ENCODE measurements around the gene ASS1.

The ASS1 gene

DNA sequence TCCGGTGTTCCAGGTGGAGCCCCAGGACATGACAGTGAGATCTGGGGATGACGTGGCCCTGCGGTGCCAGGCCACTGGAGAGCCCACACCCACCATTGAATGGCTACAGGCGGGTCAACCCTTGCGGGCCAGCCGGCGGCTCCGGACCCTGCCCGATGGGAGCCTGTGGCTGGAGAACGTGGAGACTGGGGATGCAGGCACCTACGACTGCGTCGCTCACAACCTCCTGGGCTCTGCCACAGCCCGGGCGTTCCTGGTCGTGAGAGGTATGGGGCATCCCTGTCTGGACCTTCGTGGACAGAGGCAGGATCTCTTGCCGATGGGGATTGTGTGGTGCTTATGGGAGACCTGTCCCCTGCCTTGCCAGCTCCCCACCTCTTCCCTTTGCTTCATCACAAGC is 26.0 kb upstream of the ASS1 start:
- no peak for DNase-seq (ENCODE audit: low read depth)

DNA sequence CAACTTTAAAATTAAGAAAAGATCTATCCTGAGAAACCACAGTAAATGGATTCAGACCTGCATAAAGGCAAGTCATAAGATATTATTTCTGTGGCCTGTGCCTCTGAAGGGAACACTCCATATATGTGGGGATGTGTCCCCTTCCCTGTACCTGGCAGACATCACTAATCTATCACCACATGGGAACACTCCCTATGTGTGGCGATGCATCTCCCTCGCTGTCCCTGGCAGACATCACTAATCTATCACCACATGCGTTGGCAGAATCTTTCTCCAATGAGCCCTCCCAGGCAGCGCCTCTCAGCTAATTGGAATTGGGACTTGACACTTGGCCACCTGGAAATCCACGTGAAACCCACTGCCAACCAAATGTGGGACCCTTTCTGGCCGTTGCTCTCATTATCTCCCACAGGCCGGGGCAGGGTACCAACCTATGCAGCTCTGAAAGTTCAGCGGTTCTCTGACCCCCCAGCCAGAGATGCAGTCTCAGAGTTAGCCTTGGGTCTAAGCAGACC is 25.2 kb upstream of the ASS1 start:
- DNase-seq (ENCODE audit: low read depth) = no peak

DNA sequence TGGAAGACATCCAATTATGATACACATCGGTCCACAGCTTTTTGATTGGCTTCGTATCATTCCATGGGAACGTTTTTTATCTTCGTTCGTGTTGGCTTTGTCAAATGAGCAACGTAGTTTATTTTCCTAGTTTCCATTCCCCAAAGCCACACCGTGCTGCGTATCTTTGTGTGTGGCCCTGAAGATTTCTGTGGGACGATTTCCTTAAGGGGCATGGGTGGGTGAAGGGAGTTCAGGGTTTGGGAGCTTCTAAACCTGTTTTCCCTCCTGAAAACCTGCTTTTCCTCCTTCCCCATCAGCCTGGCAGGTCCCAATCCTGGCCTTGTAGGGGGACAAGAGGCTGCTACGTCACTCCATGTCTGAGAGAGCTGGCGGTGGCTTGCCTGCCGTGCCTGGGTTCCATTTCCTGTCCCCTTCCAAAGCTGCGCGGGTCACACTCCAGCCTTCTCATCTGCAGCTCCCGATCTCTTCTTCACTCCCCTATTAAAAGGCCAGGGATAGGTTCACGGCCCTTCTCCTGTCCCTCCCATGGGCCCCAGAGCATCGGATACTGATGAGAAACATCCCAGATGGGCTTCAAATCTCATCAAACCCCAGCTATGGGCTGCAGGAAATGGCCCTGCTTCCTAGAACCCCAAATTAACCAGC is 23.5 kb upstream of the ASS1 start:
- DNase-seq (ENCODE audit: low read depth) = no peak

DNA sequence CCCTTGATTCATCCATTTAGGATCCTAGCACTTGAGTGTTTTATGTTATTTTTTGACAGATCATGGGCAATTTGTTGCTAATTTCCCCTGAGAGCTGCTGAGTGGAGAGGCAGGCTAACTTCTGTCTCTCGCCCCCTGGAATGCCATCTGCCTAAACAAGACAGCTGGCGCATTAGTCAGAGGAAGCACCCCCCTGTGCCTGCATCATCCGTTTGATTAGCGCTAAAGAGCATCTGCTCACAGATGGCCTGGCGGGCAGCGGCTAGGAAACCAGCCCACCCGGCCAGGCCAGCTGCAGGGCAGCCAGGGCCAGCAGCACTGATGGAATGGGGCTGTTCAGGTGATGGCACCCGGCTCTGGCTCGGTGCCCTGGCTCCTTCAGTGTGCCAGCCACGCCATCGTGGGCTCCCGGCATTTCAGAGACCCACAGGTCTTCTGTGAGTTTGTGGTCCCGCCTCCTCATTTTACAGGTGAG is 22.9 kb upstream of the ASS1 start:
- no peak for DNase-seq (ENCODE audit: low read depth)

DNA sequence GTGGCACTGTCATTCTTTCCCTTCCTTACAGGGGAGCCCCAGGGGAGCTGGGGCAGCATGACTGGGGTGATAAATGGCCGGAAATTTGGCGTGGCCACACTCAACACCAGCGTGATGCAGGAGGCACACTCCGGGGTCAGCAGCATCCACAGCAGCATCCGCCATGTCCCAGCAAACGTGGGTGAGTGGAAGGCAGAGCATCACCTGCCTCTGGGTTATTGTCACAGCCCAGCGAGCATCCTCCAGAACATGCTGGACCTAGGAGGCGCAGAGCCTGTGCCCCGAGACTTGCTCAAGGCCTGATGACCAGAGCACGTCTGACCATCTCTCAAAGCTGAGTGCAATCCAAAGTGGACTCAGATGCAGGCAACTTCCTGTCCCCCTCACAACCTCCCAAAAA is 22.2 kb upstream of the ASS1 start:
- DNase-seq (ENCODE audit: low read depth) = no peak

DNA sequence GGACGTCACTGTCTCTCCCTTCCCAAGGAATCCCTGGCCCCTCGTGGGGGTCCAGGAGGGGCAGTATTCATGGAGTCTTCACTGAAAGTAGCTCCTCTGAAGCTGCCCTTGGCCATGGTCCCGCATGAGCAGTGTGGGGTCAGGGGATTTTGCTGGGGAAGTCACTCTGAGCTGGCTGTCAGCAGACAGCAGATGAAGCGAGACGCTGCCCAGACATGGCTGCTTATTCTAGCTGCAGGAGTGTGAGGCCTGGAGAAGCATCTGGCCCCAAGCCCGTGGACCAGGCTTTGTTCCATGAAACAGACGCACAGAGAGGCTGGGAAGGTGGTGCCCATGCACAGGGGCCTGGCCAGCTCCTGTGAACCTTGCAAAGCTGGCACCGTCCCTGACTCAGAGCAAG is 21.5 kb upstream of the ASS1 start:
- DNase-seq (ENCODE audit: low read depth) = no peak

DNA sequence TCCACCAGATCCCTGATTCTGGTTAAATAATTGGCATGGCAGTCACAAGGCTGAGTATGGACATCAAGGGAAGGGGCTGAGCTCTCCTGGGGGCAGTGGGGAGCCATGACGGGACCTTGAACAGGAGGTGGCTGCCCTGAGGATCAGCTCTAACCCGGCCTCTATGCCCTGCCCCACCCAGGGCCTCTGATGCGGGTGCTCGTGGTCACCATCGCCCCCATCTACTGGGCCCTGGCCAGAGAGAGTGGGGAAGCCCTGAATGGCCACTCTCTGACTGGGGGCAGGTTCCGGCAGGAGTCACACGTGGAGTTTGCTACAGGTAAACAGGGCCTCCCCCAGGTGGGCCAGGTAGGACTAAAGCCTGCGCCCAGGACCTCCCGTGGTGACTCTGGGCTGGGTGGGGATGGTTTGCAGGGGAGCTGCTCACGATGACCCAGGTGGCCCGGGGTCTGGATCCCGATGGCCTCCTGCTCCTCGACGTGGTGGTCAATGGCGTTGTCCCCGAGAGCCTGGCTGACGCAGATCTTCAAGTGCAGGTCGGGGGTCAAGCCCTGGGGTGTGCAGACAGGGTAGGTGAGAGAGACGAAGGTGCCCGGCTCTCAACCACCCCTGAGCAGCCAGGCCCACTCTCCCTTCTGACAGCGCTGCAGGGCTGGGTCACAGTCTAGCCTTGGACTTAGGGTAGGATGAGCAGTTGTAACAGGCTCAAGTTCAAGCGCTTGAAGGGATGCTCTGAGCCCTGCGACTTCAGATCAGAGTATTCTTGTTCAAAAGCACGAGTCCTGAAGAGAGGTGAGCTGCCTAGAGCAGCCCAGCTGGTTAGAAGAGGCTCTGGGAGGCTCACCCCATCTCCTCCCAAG is 19.9 kb upstream of the ASS1 start:
- no peak for DNase-seq (ENCODE audit: low read depth)

DNA sequence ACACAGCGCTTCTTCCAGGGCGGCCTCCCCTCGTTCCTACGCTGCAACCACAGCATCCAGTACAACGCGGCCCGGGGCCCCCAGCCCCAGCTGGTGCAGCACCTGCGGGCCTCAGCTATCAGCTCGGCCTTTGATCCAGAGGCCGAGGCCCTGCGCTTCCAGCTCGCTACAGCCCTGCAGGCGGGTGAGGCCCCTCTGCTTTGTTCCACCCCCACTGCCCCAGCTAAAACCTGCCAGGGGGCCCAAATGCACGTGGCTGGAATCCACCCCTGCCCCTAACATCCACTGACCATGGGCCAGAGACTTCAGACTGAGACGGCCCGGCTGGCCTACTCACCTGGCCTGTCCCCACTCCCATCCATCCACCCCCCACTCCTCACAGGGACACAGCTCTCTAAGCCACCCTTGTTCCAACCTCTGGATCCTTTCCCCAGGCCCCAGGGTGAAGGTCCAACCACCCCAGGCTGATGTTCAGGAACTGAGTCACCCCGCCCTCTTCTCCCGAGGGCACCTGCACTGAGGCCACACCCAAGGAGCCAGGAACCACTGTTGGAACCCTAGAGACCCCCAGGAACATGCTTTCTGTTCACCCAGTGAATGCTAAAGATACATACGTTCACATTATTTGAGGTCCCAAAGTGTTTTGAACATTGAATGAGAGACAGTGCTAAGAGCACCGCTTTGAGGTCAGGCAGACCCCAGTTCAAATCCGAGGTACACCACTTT is 18.9 kb upstream of the ASS1 start:
- DNase-seq (ENCODE audit: low read depth) = no peak

DNA sequence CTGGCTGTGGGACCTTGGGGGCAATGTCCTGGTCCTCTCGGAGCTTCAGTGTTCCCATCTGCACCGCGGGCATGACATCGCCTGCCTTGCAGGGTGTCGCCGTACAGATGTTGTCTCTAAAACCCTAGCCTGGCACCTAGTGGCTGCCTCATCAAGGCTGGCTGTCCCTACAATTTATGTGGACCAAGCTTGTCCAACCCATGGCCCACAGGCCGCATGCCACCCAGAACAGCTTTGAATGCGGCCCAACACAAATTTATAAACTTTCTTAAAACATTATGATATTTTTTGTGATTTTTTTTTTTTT is 18.3 kb upstream of the ASS1 start:
- DNase-seq (ENCODE audit: low read depth) = no peak

DNA sequence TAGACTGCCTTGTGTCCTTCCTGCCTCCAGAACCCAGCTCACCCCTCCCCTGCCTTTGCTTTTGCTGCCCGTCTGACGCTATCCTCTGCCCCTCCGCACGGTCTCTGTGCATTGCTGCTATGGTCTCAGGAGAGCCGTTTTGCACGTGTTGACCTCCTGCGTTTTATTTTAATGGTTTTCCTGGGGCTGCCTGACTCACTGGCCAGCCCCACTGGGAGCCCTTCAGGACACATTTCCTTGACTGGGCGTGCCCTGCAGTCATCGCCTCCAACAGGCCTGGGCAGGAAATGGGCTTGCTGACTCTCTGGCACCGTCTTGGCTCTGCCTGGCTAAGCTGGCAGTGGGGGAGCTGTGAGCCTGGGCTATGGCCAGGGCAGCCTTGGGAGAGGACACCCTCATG is 17.9 kb upstream of the ASS1 start:
- no peak for DNase-seq (ENCODE audit: low read depth)

DNA sequence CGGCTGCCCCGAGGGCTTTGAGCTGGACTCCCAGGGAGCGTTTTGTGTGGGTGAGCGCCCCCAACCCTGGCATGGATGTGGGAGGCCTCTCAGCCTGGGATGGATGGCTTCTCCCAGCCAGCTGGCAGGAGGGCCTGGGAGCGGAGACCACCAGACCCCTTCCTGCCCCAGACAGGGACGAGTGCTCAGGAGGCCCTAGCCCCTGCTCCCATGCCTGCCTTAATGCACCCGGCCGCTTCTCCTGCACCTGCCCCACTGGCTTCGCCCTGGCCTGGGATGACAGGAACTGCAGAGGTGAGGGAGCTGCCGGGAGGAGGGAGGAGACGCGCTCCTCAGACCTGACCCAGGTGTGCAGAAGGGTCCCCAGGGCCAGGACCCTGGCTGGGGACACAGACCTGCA is 17.4 kb upstream of the ASS1 start:
- no peak for DNase-seq (ENCODE audit: low read depth)

DNA sequence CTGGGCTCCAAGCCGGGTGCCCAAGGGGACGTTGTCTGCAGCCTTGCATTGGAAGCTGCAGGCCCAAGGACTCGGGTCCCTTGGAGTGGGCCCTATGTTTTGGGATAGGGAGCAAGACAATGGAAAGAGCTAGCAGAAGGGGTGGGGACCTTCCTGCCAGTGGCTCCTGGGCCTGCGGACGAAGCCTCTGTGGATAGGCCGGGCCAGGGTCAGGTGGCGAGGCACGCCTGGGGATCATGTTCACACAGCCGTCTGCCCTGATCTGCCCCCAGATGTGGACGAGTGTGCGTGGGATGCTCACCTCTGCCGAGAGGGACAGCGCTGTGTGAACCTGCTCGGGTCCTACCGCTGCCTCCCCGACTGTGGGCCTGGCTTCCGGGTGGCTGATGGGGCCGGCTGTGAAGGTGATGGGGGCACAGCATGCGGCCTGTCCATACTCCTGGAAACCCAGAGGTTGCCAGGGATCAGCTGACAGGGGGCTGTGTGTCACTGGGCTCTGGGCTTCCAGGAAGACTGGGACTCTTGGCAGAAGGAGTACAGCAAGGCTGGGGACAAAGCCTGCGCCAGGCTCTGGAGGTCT is 16.6 kb upstream of the ASS1 start:
- no peak for DNase-seq (ENCODE audit: low read depth)

DNA sequence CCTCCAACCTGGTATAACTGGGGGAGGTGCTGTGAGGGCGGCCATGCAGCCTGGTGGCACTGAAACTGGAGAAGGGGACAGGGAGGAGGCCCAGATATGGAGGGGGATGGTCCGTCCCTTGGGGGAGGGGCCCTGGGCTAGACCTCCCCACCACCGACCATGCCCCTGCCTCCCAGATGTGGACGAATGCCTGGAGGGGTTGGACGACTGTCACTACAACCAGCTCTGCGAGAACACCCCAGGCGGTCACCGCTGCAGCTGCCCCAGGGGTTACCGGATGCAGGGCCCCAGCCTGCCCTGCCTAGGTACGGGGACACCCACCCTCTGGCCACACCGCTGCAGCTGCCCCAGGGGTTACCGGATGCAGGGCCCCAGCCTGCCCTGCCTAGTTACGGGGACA is 15.4 kb upstream of the ASS1 start:
- no peak for DNase-seq (ENCODE audit: low read depth)

DNA sequence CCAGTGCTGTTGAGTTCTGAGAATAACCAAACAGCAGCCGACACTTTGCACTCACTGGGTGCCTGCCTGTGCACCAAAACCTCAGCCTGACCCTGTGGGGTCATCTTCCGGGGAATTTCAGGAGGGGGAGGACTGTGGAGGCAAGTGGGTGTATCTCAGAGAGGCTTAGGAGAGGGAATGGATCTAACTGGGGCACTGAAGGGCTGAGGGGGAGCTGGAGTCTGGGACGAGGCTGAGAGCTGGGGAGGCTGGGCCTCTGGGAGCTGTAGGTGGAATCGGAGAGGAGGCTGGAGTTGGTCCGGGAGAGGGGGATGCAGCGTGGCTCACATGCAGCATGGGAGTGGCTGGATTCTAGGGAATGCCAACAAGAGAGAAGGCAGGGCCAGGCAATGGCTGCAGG is 14.9 kb upstream of the ASS1 start:
- DNase-seq (ENCODE audit: low read depth) = no peak

DNA sequence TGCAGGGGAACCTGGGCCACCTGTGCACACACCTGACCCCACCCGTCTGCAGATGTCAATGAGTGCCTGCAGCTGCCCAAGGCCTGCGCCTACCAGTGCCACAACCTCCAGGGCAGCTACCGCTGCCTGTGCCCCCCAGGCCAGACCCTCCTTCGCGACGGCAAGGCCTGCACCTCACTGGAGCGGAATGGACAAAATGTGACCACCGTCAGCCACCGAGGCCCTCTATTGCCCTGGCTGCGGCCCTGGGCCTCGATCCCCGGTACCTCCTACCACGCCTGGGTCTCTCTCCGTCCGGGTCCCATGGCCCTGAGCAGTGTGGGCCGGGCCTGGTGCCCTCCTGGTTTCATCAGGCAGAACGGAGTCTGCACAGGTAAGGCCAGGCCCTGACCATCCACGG is 14.5 kb upstream of the ASS1 start:
- no peak for DNase-seq (ENCODE audit: low read depth)

DNA sequence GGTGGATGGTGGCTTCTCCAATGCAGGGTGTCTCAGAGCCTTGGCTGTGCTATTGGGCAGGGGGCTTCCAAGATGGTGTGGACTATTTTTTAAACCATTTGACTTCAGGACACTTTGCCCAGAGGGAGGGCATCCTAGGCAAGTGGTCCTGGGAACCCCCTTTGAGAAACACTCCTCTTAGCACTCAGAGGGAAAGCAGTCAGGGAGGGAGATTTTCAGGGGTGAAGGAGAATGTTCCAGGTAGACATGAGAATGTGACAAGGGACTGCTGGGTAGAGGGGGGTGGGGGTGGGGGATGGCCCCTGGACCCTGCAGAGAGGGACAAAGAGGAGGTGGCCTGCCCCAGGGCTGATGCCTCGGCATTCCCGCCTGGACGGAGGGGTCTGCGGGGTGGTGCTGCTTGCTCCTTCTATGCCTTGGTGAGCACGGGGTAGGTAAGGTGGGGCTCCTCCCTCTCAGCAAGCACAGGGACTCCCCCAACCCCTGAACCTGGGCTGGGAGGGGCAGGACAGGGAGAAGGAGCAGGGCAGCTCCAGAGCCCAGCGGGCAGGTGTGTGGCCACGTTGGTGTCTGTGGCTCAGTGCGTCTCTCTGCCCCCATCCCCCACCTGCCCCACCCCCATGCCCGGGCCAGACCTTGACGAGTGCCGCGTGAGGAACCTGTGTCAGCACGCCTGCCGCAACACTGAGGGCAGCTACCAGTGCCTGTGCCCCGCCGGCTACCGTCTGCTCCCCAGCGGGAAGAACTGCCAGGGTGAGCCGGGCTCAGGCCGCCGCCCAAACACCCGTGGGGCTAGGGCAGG is 13.8 kb upstream of the ASS1 start:
- DNase-seq (ENCODE audit: low read depth) = no peak

DNA sequence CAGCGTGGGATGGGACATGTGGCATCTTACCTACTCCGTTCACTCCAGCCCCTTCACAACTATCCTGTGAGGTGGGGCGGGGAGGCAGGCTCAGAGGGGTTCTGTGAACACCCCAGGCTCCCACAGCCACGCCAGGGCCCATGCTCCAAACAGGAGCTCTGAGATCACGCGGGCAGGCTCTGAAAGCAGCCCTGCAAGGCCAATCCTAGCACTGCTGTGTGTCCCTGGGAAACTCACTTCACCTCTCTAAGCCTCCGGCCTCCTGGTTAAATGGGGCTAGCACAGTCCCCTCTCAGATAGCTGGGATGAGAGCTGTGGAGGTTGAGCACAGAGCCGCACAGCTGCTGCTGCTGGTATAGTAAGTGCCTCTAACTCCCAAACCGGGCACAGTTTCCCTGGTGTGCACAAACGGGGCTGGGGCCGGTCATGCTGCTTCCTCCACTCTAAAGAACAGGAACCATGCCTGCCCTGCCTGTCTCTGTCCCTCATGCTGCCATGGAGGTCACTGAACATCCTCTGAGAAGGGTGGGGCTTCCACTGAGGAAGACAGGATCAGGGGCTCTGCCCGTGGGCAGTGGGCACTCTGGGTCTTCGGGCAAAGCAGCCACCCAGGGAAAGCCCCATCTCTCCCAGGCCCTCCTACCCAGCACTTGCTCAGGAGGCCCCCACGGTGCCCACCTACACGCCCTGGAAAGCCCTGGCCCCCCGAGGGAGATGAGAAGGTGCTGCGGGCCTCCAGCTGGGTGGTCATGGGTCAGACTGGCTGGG is 13.0 kb upstream of the ASS1 start:
- no peak for DNase-seq (ENCODE audit: low read depth)

DNA sequence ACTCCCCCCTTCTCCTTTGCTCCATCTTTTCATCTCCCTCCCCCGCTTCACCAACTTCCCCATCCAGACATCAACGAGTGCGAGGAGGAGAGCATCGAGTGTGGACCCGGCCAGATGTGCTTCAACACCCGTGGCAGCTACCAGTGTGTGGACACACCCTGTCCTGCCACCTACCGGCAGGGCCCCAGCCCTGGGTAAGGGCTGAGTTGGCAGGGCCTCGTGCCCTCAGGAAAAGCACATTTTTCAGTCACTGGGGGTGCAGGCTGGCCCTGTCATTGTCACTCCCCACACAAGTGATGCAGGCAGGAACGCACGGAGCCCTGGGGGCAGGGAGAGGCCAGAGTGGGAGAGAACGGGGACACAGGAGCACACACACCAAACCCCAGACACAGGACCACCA is 12.4 kb upstream of the ASS1 start:
- no peak for DNase-seq (ENCODE audit: low read depth)

DNA sequence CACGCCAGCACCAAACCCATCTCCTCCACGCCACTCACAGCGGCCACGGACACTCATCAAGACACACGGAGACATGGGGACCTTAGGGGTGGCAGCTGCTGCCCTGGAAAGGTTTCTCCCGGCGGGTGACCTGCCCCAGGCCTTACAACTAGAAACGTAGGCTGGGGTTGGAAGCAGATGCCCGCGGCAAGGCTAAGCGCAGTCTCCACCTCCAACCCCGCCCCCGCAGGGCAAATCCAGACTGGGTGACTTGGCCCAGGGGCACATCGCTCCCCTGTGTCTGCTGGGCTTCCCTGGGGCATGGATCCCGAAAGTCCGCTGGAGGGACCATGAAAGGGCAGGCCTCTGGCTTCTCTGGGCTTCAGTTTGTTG is 12.0 kb upstream of the ASS1 start:
- DNase-seq (ENCODE audit: low read depth) = no peak

DNA sequence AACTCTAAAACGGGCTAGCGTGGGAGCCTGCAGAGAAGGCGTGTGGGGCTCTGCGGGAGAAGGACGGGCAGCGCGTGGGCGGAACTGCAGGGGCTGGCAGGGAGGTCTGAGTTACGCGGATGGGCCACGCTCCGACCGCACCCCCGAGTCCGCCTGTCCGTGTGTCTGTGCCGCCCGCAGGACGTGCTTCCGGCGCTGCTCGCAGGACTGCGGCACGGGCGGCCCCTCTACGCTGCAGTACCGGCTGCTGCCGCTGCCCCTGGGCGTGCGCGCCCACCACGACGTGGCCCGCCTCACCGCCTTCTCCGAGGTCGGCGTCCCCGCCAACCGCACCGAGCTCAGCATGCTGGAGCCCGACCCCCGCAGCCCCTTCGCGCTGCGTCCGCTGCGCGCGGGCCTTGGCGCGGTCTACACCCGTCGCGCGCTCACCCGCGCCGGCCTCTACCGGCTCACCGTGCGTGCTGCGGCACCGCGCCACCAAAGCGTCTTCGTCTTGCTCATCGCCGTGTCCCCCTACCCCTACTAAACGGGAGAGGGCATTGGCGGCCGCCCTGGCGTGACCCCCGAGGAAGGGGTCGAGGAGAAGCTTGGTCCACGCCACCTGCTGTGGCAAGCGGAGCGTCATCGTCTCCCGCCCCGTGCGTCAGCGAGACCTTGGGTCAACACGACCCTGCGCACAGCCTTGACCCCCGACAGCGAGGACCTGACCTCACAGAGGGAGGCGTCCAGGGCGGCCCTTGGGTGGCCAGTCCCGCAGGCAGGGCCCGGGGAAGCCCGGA is 11.4 kb upstream of the ASS1 start:
- no peak for DNase-seq (ENCODE audit: low read depth)

DNA sequence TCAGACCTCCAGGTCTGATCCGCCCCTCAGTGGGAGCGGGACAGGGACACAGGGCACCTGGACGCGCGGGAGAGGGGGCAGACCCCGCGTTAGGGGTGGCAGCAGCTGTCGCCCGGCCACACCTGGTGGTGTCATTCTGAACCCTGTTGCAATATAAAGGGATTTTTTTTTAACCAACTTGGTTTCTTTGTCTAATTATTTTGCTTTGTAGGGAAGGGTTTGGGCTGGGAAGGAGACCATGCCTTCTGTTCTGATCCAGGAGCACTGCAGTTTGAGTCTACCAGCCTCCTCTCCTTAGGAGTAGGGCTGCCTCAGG is 10.9 kb upstream of the ASS1 start:
- no peak for DNase-seq (ENCODE audit: low read depth)

All from activated T-cell treated with anti-CD3 and anti-CD28 coated beads for 1 hour (primary cell).